Upper lobe of left lung (tissue), 6 donors: ENCODE results near the gene HS3ST3A1. TPM values are rescaled to one million over a fixed set of nuclear protein-coding genes. Genes with fewer than 3 reads are reported as not detected.

Experiments
- ATAC-seq, 2 donors: fragments of 200-7000 bp; cut with Tn5 transposase; one replicate each; pipeline ENCODE4 v1.9.1; 2022; ENCODE audit warnings: mild to moderate bottlenecking in 2 of 2, moderate library complexity in 2 of 2; ENCODE audit not compliant: low FRiP score in 2 of 2
- DNase-seq, 2 donors: peaks; one replicate each; pipeline ENCODE4 v3.0.0-alpha.2; 2019 to 2020
- H3K27ac ChIP-seq, 4 donors: fragments of 200-600 bp; sonication (generic); one replicate each; pipeline ENCODE4 v1.5.1; 2016 to 2019
- H3K27me3 ChIP-seq, 4 donors: fragments of 200-600 bp; sonication (generic); one replicate each; pipeline ENCODE4 v1.5.1; 2017 to 2019
- H3K36me3 ChIP-seq, 4 donors: fragments of 200-600 bp; sonication (generic); one replicate each; pipeline ENCODE4 v1.5.1; 2016 to 2019
- H3K4me1 ChIP-seq, 4 donors: fragments of 200-600 bp; sonication (generic); one replicate each; pipeline ENCODE4 v1.5.1; 2018 to 2019
- H3K4me3 ChIP-seq, 4 donors: fragments of 200-600 bp; sonication (generic); one replicate each; pipeline ENCODE4 v1.5.1; 2017 to 2019; ENCODE audit warnings: mild to moderate bottlenecking in 2 of 4, moderate library complexity in 1 of 4
- H3K9me3 ChIP-seq, 4 donors: fragments of 200-600 bp; sonication (generic); one replicate each; pipeline ENCODE4 v1.5.1; 2018 to 2019
- EP300 ChIP-seq, 4 donors: sonication (generic); formaldehyde crosslinking; IDR thresholded peaks; one replicate each; pipeline ENCODE4 v1.5.1; 2017; ENCODE audit warnings: antibody characterized with exemption in 4 of 4, control low read depth in 2 of 4
- POLR2A ChIP-seq, 4 donors: fragments of 450-650 bp; IDR thresholded peaks; one replicate each; pipeline ENCODE4 v1.5.1; 2016 to 2017; ENCODE audit warnings: antibody characterized with exemption in 4 of 4, mild to moderate bottlenecking in 2 of 4
- POLR2AphosphoS5 ChIP-seq, 2 donors: sonication (generic); formaldehyde crosslinking; IDR thresholded peaks; one replicate each; pipeline ENCODE4 v1.5.1; 2017; ENCODE audit warnings: antibody characterized with exemption in 2 of 2
- WGBS, 2 donors: methylation state at CpG; one replicate each; pipeline ENCODE4 v1.1.5; 2017 to 2018; 5-methylcytosine and 5-hydroxymethylcytosine counted together
- small RNA-seq, 4 donors: library from RNA; depleted of rRNA; stranded (forward); fragments of <200 nt; gene quantifications; one replicate each; pipeline ENCODE3, GENCODE V24; 2016
- total RNA-seq, 6 donors: library from RNA; depleted of rRNA in 4 of 6; stranded (reverse); fragments of >200 nt in 4 of 6; gene quantifications; one replicate each; pipeline versions ENCODE4 v1.1.0 to v1.2.1, GENCODE V29; 2016 to 2021
- TF ChIP-seq, protein P1 (sequence below), 6 experiments: fragments of 450-650 bp in 4 of 6; fragments of 200-600 bp in 2 of 6; sonication (generic) in 2 of 6; IDR thresholded peaks; one replicate each; pipeline ENCODE4 v1.5.1; 2016 to 2019; ENCODE audit warnings: antibody characterized with exemption in 6 of 6
- donor health status: DM: no; HTN: no; CAD: no; lungs with moderate emphysema.
- donor health status: DM: no; HTN: yes; CAD: no; lungs with severe emphysema.

HS3ST3A1 gene
- total RNA-seq, 6 donors from 2014 or later, result 1.3 to 10.5 (median 2.2) TPM

DNA sequence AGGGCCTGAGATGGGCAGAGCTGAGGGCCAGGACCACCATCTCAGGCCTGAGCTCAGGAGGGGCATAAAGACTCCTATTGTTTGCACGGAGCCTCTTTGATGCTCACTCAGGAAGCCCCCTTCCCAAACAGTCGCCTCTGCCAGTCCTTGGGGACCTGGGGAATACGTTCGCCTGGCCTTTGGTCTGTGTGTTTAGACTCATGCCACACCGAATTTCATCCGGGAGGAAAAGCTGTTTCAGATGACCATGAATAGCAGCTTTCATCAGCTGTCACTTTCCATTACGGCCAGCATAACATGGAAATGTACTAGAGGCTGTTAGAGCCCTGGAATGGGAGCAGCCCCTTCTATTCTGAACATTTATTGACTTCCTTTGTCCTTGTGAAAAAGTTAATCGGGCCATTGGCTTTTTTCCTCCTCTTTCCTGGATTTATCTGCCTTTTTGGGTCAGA lies 139.0 kb downstream of the HS3ST3A1 start:
- Histone ChIP-seq H3K9me3 (no peaks in the 10 kb centered on the region), H3K4me3 (no peak overlapping the region), H3K27ac (no peak overlapping the region), H3K36me3 (no peaks in the 10 kb centered on the region), H3K27me3 (no peaks in the 10 kb centered on the region), H3K4me1 (no peaks in the 10 kb centered on the region)
- DNase-seq (no peak), ATAC-seq (no peak)
- 55 to 65% methylated on average over 7 to 8 of the region's 8 CpGs for WGBS, 2 donors
- no peak for TF ChIP-seq POLR2A (IDR thresholded peaks at IDR 0.05)
- no peak for TF ChIP-seq EP300 (IDR thresholded peaks at IDR 0.05)
- no peak for TF ChIP-seq POLR2AphosphoS5 (IDR thresholded peaks at IDR 0.05)
- TF ChIP-seq, protein P1, sequence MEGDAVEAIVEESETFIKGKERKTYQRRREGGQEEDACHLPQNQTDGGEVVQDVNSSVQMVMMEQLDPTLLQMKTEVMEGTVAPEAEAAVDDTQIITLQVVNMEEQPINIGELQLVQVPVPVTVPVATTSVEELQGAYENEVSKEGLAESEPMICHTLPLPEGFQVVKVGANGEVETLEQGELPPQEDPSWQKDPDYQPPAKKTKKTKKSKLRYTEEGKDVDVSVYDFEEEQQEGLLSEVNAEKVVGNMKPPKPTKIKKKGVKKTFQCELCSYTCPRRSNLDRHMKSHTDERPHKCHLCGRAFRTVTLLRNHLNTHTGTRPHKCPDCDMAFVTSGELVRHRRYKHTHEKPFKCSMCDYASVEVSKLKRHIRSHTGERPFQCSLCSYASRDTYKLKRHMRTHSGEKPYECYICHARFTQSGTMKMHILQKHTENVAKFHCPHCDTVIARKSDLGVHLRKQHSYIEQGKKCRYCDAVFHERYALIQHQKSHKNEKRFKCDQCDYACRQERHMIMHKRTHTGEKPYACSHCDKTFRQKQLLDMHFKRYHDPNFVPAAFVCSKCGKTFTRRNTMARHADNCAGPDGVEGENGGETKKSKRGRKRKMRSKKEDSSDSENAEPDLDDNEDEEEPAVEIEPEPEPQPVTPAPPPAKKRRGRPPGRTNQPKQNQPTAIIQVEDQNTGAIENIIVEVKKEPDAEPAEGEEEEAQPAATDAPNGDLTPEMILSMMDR (IDR thresholded peaks at IDR 0.05), result no peak

DNA sequence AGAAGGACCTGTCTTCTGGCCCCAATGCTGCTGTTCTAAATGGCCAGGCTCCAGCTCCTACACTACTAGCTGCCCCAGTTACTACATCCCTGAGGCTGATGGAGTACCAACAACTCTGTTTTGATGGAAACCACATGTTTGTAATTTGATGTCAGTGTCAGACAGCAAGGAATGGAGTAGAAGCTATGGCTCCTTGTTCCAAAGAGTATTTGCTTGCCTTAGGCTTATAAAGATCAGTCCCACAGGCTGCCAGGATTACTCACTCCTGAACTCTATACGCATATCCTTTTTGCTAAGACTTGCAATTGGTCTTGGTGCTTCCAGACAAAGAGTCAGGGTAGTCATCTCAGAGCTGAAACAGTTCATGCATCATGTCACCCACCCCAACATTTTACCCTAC lies 139.6 kb downstream of the HS3ST3A1 start:
- ATAC-seq (peak in 1 of 2 donors; percentile 42), DNase-seq (no peak)
- no peak overlapping the region for H3K4me3 ChIP-seq
- no peak overlapping the region for H3K27ac ChIP-seq
- H3K27me3 ChIP-seq, result no peaks in the 10 kb centered on the region
- TF ChIP-seq POLR2A (IDR thresholded peaks at IDR 0.05) (no peak), EP300 (IDR thresholded peaks at IDR 0.05) (no peak), POLR2AphosphoS5 (IDR thresholded peaks at IDR 0.05) (no peak)
- TF ChIP-seq, protein P1 (IDR thresholded peaks at IDR 0.05), result no peak
- H3K9me3 ChIP-seq, result no peaks in the 10 kb centered on the region
- WGBS, 2 donors, result 57 to 82% methylated on average over 1 of the region's 1 CpG
- no peaks in the 10 kb centered on the region for H3K36me3 ChIP-seq
- H3K4me1 ChIP-seq, result no peaks in the 10 kb centered on the region

DNA sequence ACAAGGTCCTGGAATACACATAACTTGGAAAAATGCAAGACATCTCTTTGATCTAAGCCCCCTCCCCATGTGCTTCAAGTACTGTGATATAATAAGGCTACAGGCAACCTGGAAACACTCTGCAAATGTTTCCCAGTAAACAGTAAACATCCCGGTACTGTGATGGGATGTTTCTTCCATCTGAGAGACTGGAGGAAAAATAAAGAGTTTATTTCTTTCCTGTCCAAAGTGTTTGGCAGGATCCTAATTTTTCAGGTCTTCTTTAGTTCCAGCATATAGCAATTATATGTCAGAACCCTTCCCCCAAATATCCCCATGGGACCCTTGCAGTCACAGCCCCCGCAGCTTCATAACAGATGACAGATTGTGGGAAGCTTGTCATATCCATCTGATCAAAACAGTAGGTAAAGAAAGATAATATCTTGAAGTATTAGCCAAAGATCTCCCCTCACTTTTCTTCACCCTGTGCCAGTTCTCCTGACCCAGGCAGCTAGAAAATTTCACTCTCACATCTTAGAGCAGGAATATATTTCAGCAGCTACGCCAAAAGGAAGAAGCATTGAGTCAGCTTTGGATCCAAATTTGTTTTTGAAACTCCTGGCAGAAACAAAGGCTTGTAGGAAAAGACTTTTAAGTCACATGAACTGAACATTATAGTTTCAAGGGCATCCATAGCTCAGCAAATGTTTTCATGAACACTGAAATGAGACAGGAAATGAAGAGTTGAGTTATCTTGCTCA lies 141.3 kb downstream of the HS3ST3A1 start:
- H3K9me3 ChIP-seq, result no peaks in the 10 kb centered on the region
- H3K36me3 ChIP-seq, result no peaks in the 10 kb centered on the region
- no peak for DNase-seq
- WGBS, 2 donors, result 35 to 62% methylated on average over 3 of the region's 3 CpGs
- H3K27ac ChIP-seq, result no peak overlapping the region
- ATAC-seq, result no peak
- TF ChIP-seq EP300 (IDR thresholded peaks at IDR 0.05), result no peak
- no peak for TF ChIP-seq POLR2A (IDR thresholded peaks at IDR 0.05)
- no peak for TF ChIP-seq POLR2AphosphoS5 (IDR thresholded peaks at IDR 0.05)
- TF ChIP-seq, protein P1 (IDR thresholded peaks at IDR 0.05), result no peak
- no peaks in the 10 kb centered on the region for H3K27me3 ChIP-seq
- no peaks in the 10 kb centered on the region for H3K4me1 ChIP-seq
- H3K4me3 ChIP-seq, result no peak overlapping the region

DNA sequence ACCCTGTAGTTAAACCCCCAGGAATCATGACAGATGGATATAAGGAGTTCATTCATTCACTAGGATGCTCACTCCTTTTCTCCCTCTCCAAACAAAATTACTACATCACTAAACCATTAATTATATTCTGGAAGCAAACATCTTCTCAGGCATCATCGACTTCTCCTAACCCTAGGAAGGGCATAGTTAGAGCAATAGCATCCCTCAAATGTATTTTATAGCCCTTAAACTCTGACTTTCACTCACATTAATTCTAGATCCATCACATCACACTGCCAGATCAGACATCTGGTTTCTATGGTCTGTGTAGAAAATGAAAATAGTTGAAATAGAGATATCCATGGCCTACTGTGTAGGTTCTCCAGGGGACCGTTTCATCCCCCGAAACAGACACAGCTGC lies 143.9 kb downstream of the HS3ST3A1 start:
- no peaks in the 10 kb centered on the region for H3K9me3 ChIP-seq
- no peak for DNase-seq
- 80 to 92% methylated on average over 3 of the region's 3 CpGs for WGBS, 2 donors
- ATAC-seq, result no peak
- H3K27me3 ChIP-seq, result no peaks in the 10 kb centered on the region
- no peak overlapping the region for H3K4me3 ChIP-seq
- no peak for TF ChIP-seq POLR2A (IDR thresholded peaks at IDR 0.05)
- TF ChIP-seq POLR2AphosphoS5 (IDR thresholded peaks at IDR 0.05), result no peak
- TF ChIP-seq EP300 (IDR thresholded peaks at IDR 0.05), result no peak
- TF ChIP-seq, protein P1 (IDR thresholded peaks at IDR 0.05), result no peak
- no peaks in the 10 kb centered on the region for H3K4me1 ChIP-seq
- H3K36me3 ChIP-seq, result no peaks in the 10 kb centered on the region
- H3K27ac ChIP-seq, result no peak overlapping the region

Small RNA genes lying within 50 kb of the gene (small RNA-seq; reads per million reads assigned to genes)
- 0 reads per million in 4 donors for gene MIR548H3
